Endodermal cell (in vitro differentiated cells): ENCODE results near the gene PRICKLE4. TPM values are rescaled to one million over a fixed set of nuclear protein-coding genes. Genes with fewer than 3 reads are reported as not detected.

Experiments
- DNase-seq: peaks from one replicate; pipeline ENCODE4 v3.0.0-alpha.2; 2017
- H3K27ac ChIP-seq: 2 replicates; pipeline ENCODE4 v1.5.1; 2013; ENCODE audit warnings: mild to moderate bottlenecking, low read depth, low read length, moderate library complexity
- H3K27me3 ChIP-seq: 2 replicates; pipeline ENCODE4 v1.6.1; 2013; ENCODE audit warnings: mild to moderate bottlenecking, low read length, moderate library complexity; ENCODE audit not compliant: insufficient read depth, control insufficient read depth, poor library complexity, severe bottlenecking
- H3K36me3 ChIP-seq: 2 replicates; pipeline ENCODE4 v1.7.0; 2013; ENCODE audit warnings: mild to moderate bottlenecking, low read length, moderate library complexity; ENCODE audit not compliant: control insufficient read depth, insufficient read depth
- H3K4me1 ChIP-seq: one replicate; pipeline ENCODE4 v1.7.0; 2013; ENCODE audit warnings: low read length; ENCODE audit not compliant: control insufficient read depth, insufficient read depth
- H3K4me3 ChIP-seq: 2 replicates; pipeline ENCODE4 v1.5.1; 2013; ENCODE audit warnings: mild to moderate bottlenecking, low read length, moderate library complexity
- H3K9ac ChIP-seq: 2 replicates; pipeline ENCODE4 v1.6.1; 2013; ENCODE audit warnings: mild to moderate bottlenecking, low read length, moderate library complexity; ENCODE audit not compliant: poor library complexity, severe bottlenecking; ENCODE audit errors: extremely low read depth
- H3K9me3 ChIP-seq: 2 replicates; pipeline ENCODE4 v1.6.1; 2013; ENCODE audit warnings: mild to moderate bottlenecking, low read length, moderate library complexity; ENCODE audit not compliant: control insufficient read depth
- H3K27ac Mint-ChIP-seq: 2 replicates; pipeline ENCODE4 v1.8.0; 2020; ENCODE audit warnings: mixed read lengths
- H3K27me3 Mint-ChIP-seq: 2 replicates; pipeline ENCODE4 v1.8.0; 2021; ENCODE audit warnings: mild to moderate bottlenecking, mixed read lengths; ENCODE audit not compliant: insufficient read depth
- H3K36me3 Mint-ChIP-seq: 2 replicates; pipeline ENCODE4 v1.8.0; 2020; ENCODE audit warnings: low read depth, mixed read lengths
- H3K4me1 Mint-ChIP-seq: 2 replicates; pipeline ENCODE4 v1.8.0; 2020; ENCODE audit warnings: mixed read lengths
- H3K4me3 Mint-ChIP-seq: 2 replicates; pipeline ENCODE4 v1.8.0; 2020; ENCODE audit warnings: mild to moderate bottlenecking, moderate library complexity, mixed read lengths
- H3K9me3 Mint-ChIP-seq: 2 replicates; pipeline ENCODE4 v1.8.0; 2020; ENCODE audit warnings: mild to moderate bottlenecking, mixed read lengths
- CTCF ChIP-seq: fragments of 200-600 bp; sonication (generic); conservative IDR thresholded peaks from 2 replicates; pipeline ENCODE4 v1.5.0; 2021; ENCODE audit warnings: antibody characterized with exemption, mild to moderate bottlenecking
- WGBS, 2 experiments: methylation state at CpG; one replicate each; pipeline versions ENCODE4 v1.1.5 to v1.1.7; 2013; ENCODE audit warnings: missing lambda C conversion rate in 2 of 2, mixed read lengths in 1 of 2; ENCODE audit not compliant: insufficient coverage in 1 of 2, insufficient read length in 1 of 2; 5-methylcytosine and 5-hydroxymethylcytosine counted together
- total RNA-seq, 2 donors: library from RNA; stranded (reverse); fragmentation: NEBNext Ultra II Directional in 1 of 2; extraction: Animal tissue kit (Norgen Biotek cat#: 25700) in 1 of 2; gene quantifications; 2 replicates in 1 of 2; 3 replicates in 1 of 2; pipeline ENCODE4 v1.2.1, GENCODE V29; 2021

The PRICKLE4 gene
- total RNA-seq, 2 donors from 2014 or later, result 2.6 to 3.6 TPM

- Histone ChIP-seq H3K9me3 (no peaks in the 10 kb centered on the region), H3K27me3 (no peaks in the 10 kb centered on the region), H3K27ac (no peak overlapping the region), H3K4me3 (no peak overlapping the region), H3K36me3 (no peaks in the 10 kb centered on the region), H3K9ac (no peak overlapping the region), H3K4me1 (no peaks in the 10 kb centered on the region)
- peaks cover 2% of the 10 kb centered on the region for H3K4me1 Mint-ChIP-seq
- TF ChIP-seq CTCF, result no peak
- no peaks in the 10 kb centered on the region for H3K9me3 Mint-ChIP-seq
- no peak overlapping the region for H3K27ac Mint-ChIP-seq
- WGBS, 2 experiments, result 83 to 84% methylated on average over 1 to 4 of the region's 4 CpGs
- no peak overlapping the region for H3K4me3 Mint-ChIP-seq
- no peak for DNase-seq
- peaks cover 10% of the 10 kb centered on the region for H3K27me3 Mint-ChIP-seq
- no peaks in the 10 kb centered on the region for H3K36me3 Mint-ChIP-seq
These were observed 41.5 kb upstream of the PRICKLE4 start for GRCh38 chr6:41739041-41739440.

- no peak overlapping the region for H3K9ac ChIP-seq
- Mint-ChIP-seq H3K4me1 (peaks cover 2% of the 10 kb centered on the region), H3K36me3 (no peaks in the 10 kb centered on the region), H3K27ac (no peak overlapping the region), H3K9me3 (no peaks in the 10 kb centered on the region), H3K4me3 (no peak overlapping the region), H3K27me3 (peaks cover 10% of the 10 kb centered on the region)
- no peak for TF ChIP-seq CTCF
- H3K9me3 ChIP-seq, result no peaks in the 10 kb centered on the region
- no peaks in the 10 kb centered on the region for H3K4me1 ChIP-seq
- DNase-seq, result no peak
- H3K27me3 ChIP-seq, result no peaks in the 10 kb centered on the region
- no peak overlapping the region for H3K27ac ChIP-seq
- H3K36me3 ChIP-seq, result no peaks in the 10 kb centered on the region
- 81 to 88% methylated on average over 6 to 13 of the region's 13 CpGs for WGBS, 2 experiments
- H3K4me3 ChIP-seq, result no peak overlapping the region
These were observed 40.0 kb upstream of the PRICKLE4 start for GRCh38 chr6:41740366-41741162.

- Mint-ChIP-seq H3K9me3 (no peaks in the 10 kb centered on the region), H3K36me3 (no peaks in the 10 kb centered on the region), H3K4me1 (no peaks in the 10 kb centered on the region), H3K27me3 (peaks cover 9% of the 10 kb centered on the region), H3K27ac (no peak overlapping the region), H3K4me3 (no peak overlapping the region)
- Histone ChIP-seq H3K36me3 (no peaks in the 10 kb centered on the region), H3K9ac (no peak overlapping the region), H3K27me3 (no peaks in the 10 kb centered on the region), H3K9me3 (no peaks in the 10 kb centered on the region), H3K4me3 (no peak overlapping the region), H3K4me1 (no peaks in the 10 kb centered on the region), H3K27ac (no peak overlapping the region)
- no peak for TF ChIP-seq CTCF
- no peak for DNase-seq
- WGBS, 2 experiments, result 92 to 94% methylated on average over 13 to 20 of the region's 20 CpGs
These were observed 38.7 kb upstream of the PRICKLE4 start for GRCh38 chr6:41741625-41742490.
